ENCODE data around the gene PKP4.

DNA sequence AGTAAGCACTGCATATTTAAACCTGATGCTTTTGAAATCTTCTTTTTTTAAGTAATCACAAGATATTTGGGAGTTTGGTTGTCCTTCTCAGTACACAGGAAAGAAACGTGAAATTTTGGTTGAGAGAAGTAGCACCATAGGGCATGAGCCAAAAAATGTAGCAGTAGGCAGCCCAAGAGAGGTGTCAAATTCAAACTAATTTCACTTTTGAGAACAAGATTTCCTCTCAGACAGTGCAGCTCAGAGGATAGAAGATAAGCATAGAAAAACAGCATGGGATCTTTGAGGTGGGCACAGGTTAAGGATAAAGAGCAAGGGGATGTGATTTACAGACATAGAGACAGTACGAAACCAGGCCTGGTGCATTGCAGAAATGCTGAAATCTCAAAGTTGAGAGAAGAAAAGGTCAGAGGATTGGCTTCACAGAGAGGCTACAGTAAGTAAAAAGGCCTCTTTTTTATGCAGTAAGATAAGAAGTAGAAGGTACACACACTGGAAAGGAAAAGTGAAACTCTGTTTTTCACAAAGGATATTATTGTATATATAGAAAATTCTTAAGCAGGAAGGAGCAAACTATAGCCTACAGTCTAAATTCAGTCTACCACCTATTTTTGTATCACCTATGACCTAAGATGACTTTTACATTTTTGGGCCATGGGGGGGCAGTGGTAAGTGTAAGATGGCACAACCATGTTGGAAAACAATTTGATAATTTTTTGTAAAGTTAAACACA lies 89.8 kb downstream of the PKP4 start:
- no peak for TF ChIP-seq POLR2A (IDR thresholded peaks at IDR 0.05)
- TF ChIP-seq, protein P1, sequence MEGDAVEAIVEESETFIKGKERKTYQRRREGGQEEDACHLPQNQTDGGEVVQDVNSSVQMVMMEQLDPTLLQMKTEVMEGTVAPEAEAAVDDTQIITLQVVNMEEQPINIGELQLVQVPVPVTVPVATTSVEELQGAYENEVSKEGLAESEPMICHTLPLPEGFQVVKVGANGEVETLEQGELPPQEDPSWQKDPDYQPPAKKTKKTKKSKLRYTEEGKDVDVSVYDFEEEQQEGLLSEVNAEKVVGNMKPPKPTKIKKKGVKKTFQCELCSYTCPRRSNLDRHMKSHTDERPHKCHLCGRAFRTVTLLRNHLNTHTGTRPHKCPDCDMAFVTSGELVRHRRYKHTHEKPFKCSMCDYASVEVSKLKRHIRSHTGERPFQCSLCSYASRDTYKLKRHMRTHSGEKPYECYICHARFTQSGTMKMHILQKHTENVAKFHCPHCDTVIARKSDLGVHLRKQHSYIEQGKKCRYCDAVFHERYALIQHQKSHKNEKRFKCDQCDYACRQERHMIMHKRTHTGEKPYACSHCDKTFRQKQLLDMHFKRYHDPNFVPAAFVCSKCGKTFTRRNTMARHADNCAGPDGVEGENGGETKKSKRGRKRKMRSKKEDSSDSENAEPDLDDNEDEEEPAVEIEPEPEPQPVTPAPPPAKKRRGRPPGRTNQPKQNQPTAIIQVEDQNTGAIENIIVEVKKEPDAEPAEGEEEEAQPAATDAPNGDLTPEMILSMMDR (IDR thresholded peaks at IDR 0.05), result no peak

All from ovary (tissue), 3 donors.